ENCODE measurements around the gene FGF14.

FGF14 gene

DNA sequence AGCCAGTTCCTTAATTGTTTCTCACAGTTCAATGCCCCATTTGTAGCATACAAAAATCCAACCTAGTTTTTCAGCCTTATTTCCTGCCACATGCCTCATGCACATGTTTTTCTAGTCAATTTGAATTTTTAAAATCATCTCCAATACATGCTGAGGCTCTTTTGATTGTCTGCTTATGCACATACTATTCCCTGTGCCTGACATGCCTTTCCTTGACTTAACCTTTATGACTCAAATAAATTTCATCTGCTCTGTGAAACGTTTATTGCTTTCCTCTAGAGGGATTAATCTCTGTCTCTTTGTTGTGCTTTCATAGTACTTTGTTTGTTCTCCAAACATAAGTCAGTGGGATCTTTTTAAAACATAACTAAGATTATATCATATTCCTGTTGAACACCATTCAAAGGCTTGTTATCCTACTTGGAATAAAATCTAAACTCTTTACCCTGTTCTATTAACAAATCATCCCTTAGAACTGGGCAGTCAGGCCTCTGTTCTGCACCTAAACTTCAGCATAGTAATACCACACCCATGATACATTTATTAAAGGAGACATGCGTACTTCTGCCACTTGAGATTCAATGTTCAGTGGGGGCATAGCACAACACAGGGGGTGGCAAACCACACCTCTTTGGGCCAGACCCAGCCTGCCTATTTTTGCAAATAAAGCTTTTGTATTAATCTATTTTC, 346.6 kb downstream of the FGF14 start:
- Histone ChIP-seq H3K4me1 (ENCODE audit: control insufficient read depth, low read depth, low read length) (no peaks in the 10 kb centered on the region), H3K18ac (ENCODE audit: low read length) (no peak overlapping the region), H2BK15ac (replicated peaks; ENCODE audit: low read depth) (no peak overlapping the region), H3K4me3 (ENCODE audit: low read length) (no peak overlapping the region), H4K8ac (ENCODE audit: low read depth, low read length) (no peak overlapping the region), H3K9ac (ENCODE audit: low read length) (no peak overlapping the region), H3K27ac (ENCODE audit: low read depth, low read length) (no peak overlapping the region), H3K79me1 (ENCODE audit: low read length) (no peaks in the 10 kb centered on the region), H4K5ac (ENCODE audit: low read length) (no peak overlapping the region), H3K56ac (ENCODE audit: low read length) (no peak overlapping the region), H3K4ac (ENCODE audit: low read depth, low read length) (no peak overlapping the region), H3K27me3 (ENCODE audit: insufficient read depth, low read length, poor library complexity) (no peaks in the 10 kb centered on the region), H3K36me3 (ENCODE audit: control insufficient read depth, insufficient read depth, low read length) (no peaks in the 10 kb centered on the region), H3K4me2 (ENCODE audit: low read length) (no peak overlapping the region), H2BK5ac (ENCODE audit: low read length) (no peak overlapping the region), H2AK5ac (ENCODE audit: low read length) (no peak overlapping the region), H2BK120ac (ENCODE audit: low read depth, low read length) (no peak overlapping the region), H3K23ac (ENCODE audit: low read length) (no peak overlapping the region), H3K79me2 (ENCODE audit: control insufficient read depth, insufficient read depth, low read length) (no peaks in the 10 kb centered on the region)
- no CpG with 5 or more reads among the region's 2 CpGs for WGBS (ENCODE audit: extremely low coverage, insufficient coverage, low lambda C conversion rate)
- no peak for DNase-seq

DNA sequence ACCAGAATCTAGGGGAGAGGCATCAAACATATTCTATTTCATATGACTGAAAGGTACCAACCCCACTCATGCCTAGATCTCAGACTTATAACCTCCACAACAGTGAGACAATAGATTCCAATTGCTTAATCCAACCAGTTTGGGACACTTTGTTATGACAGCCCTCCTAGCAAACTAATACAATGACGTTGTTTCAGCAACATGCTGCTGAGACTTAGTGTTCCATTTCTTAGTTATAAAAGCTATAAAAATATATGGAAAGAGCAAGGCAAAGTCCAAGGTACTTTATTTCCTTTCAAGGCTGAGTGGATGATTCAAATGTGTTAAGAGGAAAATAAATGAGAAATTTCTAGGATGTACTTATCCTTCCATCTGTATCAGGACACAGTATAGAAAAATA, 352.0 kb downstream of the FGF14 start:
- Histone ChIP-seq H3K18ac (ENCODE audit: low read length) (no peak overlapping the region), H3K23ac (ENCODE audit: low read length) (no peak overlapping the region), H3K27me3 (ENCODE audit: insufficient read depth, low read length, poor library complexity) (no peaks in the 10 kb centered on the region), H4K5ac (ENCODE audit: low read length) (no peak overlapping the region), H3K79me2 (ENCODE audit: control insufficient read depth, insufficient read depth, low read length) (no peaks in the 10 kb centered on the region), H3K27ac (ENCODE audit: low read depth, low read length) (no peak overlapping the region), H3K4me3 (ENCODE audit: low read length) (no peak overlapping the region), H2BK15ac (replicated peaks; ENCODE audit: low read depth) (no peak overlapping the region), H2BK120ac (ENCODE audit: low read depth, low read length) (no peak overlapping the region), H3K4ac (ENCODE audit: low read depth, low read length) (no peak overlapping the region), H2BK5ac (ENCODE audit: low read length) (no peak overlapping the region), H2AK5ac (ENCODE audit: low read length) (no peak overlapping the region), H3K9ac (ENCODE audit: low read length) (no peak overlapping the region), H3K79me1 (ENCODE audit: low read length) (no peaks in the 10 kb centered on the region), H3K56ac (ENCODE audit: low read length) (no peak overlapping the region), H4K8ac (ENCODE audit: low read depth, low read length) (no peak overlapping the region), H3K4me2 (ENCODE audit: low read length) (no peak overlapping the region), H3K36me3 (ENCODE audit: control insufficient read depth, insufficient read depth, low read length) (no peaks in the 10 kb centered on the region), H3K4me1 (ENCODE audit: control insufficient read depth, low read depth, low read length) (no peaks in the 10 kb centered on the region)
- DNase-seq = no peak
- WGBS (ENCODE audit: extremely low coverage, insufficient coverage, low lambda C conversion rate) = no CpG with 5 or more reads among the region's 1 CpG

GRCh38 chr13:102045731-102046130, 356.1 kb downstream of the FGF14 start:
- no peaks in the 10 kb centered on the region for H3K36me3 ChIP-seq (ENCODE audit: control insufficient read depth, insufficient read depth, low read length)
- H3K27ac ChIP-seq (ENCODE audit: low read depth, low read length) = no peak overlapping the region

GRCh38 chr13:102042746-102043145, 359.1 kb downstream of the FGF14 start:
- Histone ChIP-seq H4K8ac (ENCODE audit: low read depth, low read length) (no peak overlapping the region), H2AK5ac (ENCODE audit: low read length) (no peak overlapping the region), H4K5ac (ENCODE audit: low read length) (no peak overlapping the region), H3K9ac (ENCODE audit: low read length) (no peak overlapping the region), H3K4me2 (ENCODE audit: low read length) (no peak overlapping the region), H3K4me1 (ENCODE audit: control insufficient read depth, low read depth, low read length) (no peaks in the 10 kb centered on the region), H2BK15ac (replicated peaks; ENCODE audit: low read depth) (no peak overlapping the region), H3K56ac (ENCODE audit: low read length) (no peak overlapping the region), H3K36me3 (ENCODE audit: control insufficient read depth, insufficient read depth, low read length) (no peaks in the 10 kb centered on the region), H3K27me3 (ENCODE audit: insufficient read depth, low read length, poor library complexity) (no peaks in the 10 kb centered on the region), H3K79me2 (ENCODE audit: control insufficient read depth, insufficient read depth, low read length) (no peaks in the 10 kb centered on the region), H2BK5ac (ENCODE audit: low read length) (no peak overlapping the region), H3K79me1 (ENCODE audit: low read length) (no peaks in the 10 kb centered on the region), H3K4me3 (ENCODE audit: low read length) (no peak overlapping the region), H3K23ac (ENCODE audit: low read length) (no peak overlapping the region), H3K27ac (ENCODE audit: low read depth, low read length) (no peak overlapping the region), H3K4ac (ENCODE audit: low read depth, low read length) (no peak overlapping the region), H2BK120ac (ENCODE audit: low read depth, low read length) (no peak overlapping the region), H3K18ac (ENCODE audit: low read length) (no peak overlapping the region)
- WGBS (ENCODE audit: extremely low coverage, insufficient coverage, low lambda C conversion rate) = no CpG with 5 or more reads among the region's 4 CpGs
- DNase-seq = no peak

More at GRCh38 chr13:102045731-102046130, 356.1 kb downstream of the FGF14 start:
- DNase-seq = peak; percentile 62
- no peak overlapping the region for H3K4me2 ChIP-seq (ENCODE audit: low read length)
- no peak overlapping the region for H2BK15ac ChIP-seq (replicated peaks; ENCODE audit: low read depth)
- H2BK120ac ChIP-seq (ENCODE audit: low read depth, low read length) = no peak overlapping the region
- no peak overlapping the region for H3K9ac ChIP-seq (ENCODE audit: low read length)
- WGBS (ENCODE audit: extremely low coverage, insufficient coverage, low lambda C conversion rate) = no CpG with 5 or more reads among the region's 1 CpG
- no peak overlapping the region for H2AK5ac ChIP-seq (ENCODE audit: low read length)
- H4K5ac ChIP-seq (ENCODE audit: low read length) = no peak overlapping the region
- H3K79me1 ChIP-seq (ENCODE audit: low read length) = no peaks in the 10 kb centered on the region
- H3K27me3 ChIP-seq (ENCODE audit: insufficient read depth, low read length, poor library complexity) = no peaks in the 10 kb centered on the region
- no peak overlapping the region for H3K18ac ChIP-seq (ENCODE audit: low read length)
- no peak overlapping the region for H3K4me3 ChIP-seq (ENCODE audit: low read length)
- H3K79me2 ChIP-seq (ENCODE audit: control insufficient read depth, insufficient read depth, low read length) = no peaks in the 10 kb centered on the region
- no peak overlapping the region for H2BK5ac ChIP-seq (ENCODE audit: low read length)
- H3K23ac ChIP-seq (ENCODE audit: low read length) = no peak overlapping the region
- no peak overlapping the region for H4K8ac ChIP-seq (ENCODE audit: low read depth, low read length)
- no peak overlapping the region for H3K4ac ChIP-seq (ENCODE audit: low read depth, low read length)
- H3K56ac ChIP-seq (ENCODE audit: low read length) = no peak overlapping the region
- no peaks in the 10 kb centered on the region for H3K4me1 ChIP-seq (ENCODE audit: control insufficient read depth, low read depth, low read length)

- no peak overlapping the region for H3K4me3 ChIP-seq (ENCODE audit: low read length)
- no peak overlapping the region for H4K8ac ChIP-seq (ENCODE audit: low read depth, low read length)
- H3K56ac ChIP-seq (ENCODE audit: low read length) = no peak overlapping the region
- no peak overlapping the region for H2BK120ac ChIP-seq (ENCODE audit: low read depth, low read length)
- no peak overlapping the region for H3K4me2 ChIP-seq (ENCODE audit: low read length)
- H2AK5ac ChIP-seq (ENCODE audit: low read length) = no peak overlapping the region
- H3K4ac ChIP-seq (ENCODE audit: low read depth, low read length) = no peak overlapping the region
- no peaks in the 10 kb centered on the region for H3K79me1 ChIP-seq (ENCODE audit: low read length)
- DNase-seq = no peak
- no peaks in the 10 kb centered on the region for H3K4me1 ChIP-seq (ENCODE audit: control insufficient read depth, low read depth, low read length)
- no peak overlapping the region for H3K27ac ChIP-seq (ENCODE audit: low read depth, low read length)
- no peak overlapping the region for H2BK5ac ChIP-seq (ENCODE audit: low read length)
- H2BK15ac ChIP-seq (replicated peaks; ENCODE audit: low read depth) = no peak overlapping the region
- H3K18ac ChIP-seq (ENCODE audit: low read length) = no peak overlapping the region
- H4K5ac ChIP-seq (ENCODE audit: low read length) = no peak overlapping the region
- no peaks in the 10 kb centered on the region for H3K36me3 ChIP-seq (ENCODE audit: control insufficient read depth, insufficient read depth, low read length)
- no peaks in the 10 kb centered on the region for H3K27me3 ChIP-seq (ENCODE audit: insufficient read depth, low read length, poor library complexity)
- no peaks in the 10 kb centered on the region for H3K79me2 ChIP-seq (ENCODE audit: control insufficient read depth, insufficient read depth, low read length)
- no peak overlapping the region for H3K23ac ChIP-seq (ENCODE audit: low read length)
- H3K9ac ChIP-seq (ENCODE audit: low read length) = no peak overlapping the region
Measured at GRCh38 chr13:102041544-102041943, 360.3 kb downstream of the FGF14 start.

GRCh38 chr13:102040812-102041211, 361.0 kb downstream of the FGF14 start:
- Histone ChIP-seq H2BK5ac (ENCODE audit: low read length) (no peak overlapping the region), H2BK15ac (replicated peaks; ENCODE audit: low read depth) (no peak overlapping the region), H3K18ac (ENCODE audit: low read length) (no peak overlapping the region), H3K9ac (ENCODE audit: low read length) (no peak overlapping the region), H3K79me1 (ENCODE audit: low read length) (no peaks in the 10 kb centered on the region), H3K4ac (ENCODE audit: low read depth, low read length) (no peak overlapping the region), H3K36me3 (ENCODE audit: control insufficient read depth, insufficient read depth, low read length) (no peaks in the 10 kb centered on the region), H3K4me1 (ENCODE audit: control insufficient read depth, low read depth, low read length) (no peaks in the 10 kb centered on the region), H3K56ac (ENCODE audit: low read length) (no peak overlapping the region), H3K4me3 (ENCODE audit: low read length) (no peak overlapping the region), H4K5ac (ENCODE audit: low read length) (no peak overlapping the region), H3K23ac (ENCODE audit: low read length) (no peak overlapping the region), H4K8ac (ENCODE audit: low read depth, low read length) (no peak overlapping the region), H3K4me2 (ENCODE audit: low read length) (no peak overlapping the region), H3K27ac (ENCODE audit: low read depth, low read length) (no peak overlapping the region), H2AK5ac (ENCODE audit: low read length) (no peak overlapping the region), H2BK120ac (ENCODE audit: low read depth, low read length) (no peak overlapping the region), H3K79me2 (ENCODE audit: control insufficient read depth, insufficient read depth, low read length) (no peaks in the 10 kb centered on the region), H3K27me3 (ENCODE audit: insufficient read depth, low read length, poor library complexity) (no peaks in the 10 kb centered on the region)
- no CpG with 5 or more reads among the region's 2 CpGs for WGBS (ENCODE audit: extremely low coverage, insufficient coverage, low lambda C conversion rate)
- DNase-seq = no peak
